ENCODE measurements around the gene MPPED2.

Gene MPPED2

GRCh38 chr11:30446520-30446919 is 139.6 kb downstream of the MPPED2 start:
- no peak for DNase-seq

- DNase-seq: no peak
Measured at GRCh38 chr11:30445056-30445455, 141.1 kb downstream of the MPPED2 start.

GRCh38 chr11:30440510-30440909 is 145.6 kb downstream of the MPPED2 start:
- no peak for DNase-seq

GRCh38 chr11:30436801-30437200 is 149.4 kb downstream of the MPPED2 start:
- no peak for DNase-seq

GRCh38 chr11:30435488-30435887 is 150.7 kb downstream of the MPPED2 start:
- no peak for DNase-seq

- DNase-seq: no peak
Measured at GRCh38 chr11:30434901-30435300, 151.3 kb downstream of the MPPED2 start.

GRCh38 chr11:30433831-30434230 is 152.3 kb downstream of the MPPED2 start:
- DNase-seq: no peak

GRCh38 chr11:30432716-30433115 is 153.4 kb downstream of the MPPED2 start:
- DNase-seq: no peak

- DNase-seq: no peak
Measured at GRCh38 chr11:30432178-30432577, 154.0 kb downstream of the MPPED2 start.

GRCh38 chr11:30431127-30431814 is 154.9 kb downstream of the MPPED2 start:
- DNase-seq: no peak

GRCh38 chr11:30429550-30429949 is 156.6 kb downstream of the MPPED2 start:
- DNase-seq: no peak

- DNase-seq: no peak
Measured at GRCh38 chr11:30426781-30427180, 159.4 kb downstream of the MPPED2 start.

GRCh38 chr11:30424844-30425243 is 161.3 kb downstream of the MPPED2 start:
- DNase-seq: no peak

GRCh38 chr11:30424321-30424720 is 161.8 kb downstream of the MPPED2 start:
- no peak for DNase-seq

- DNase-seq: no peak
Measured at GRCh38 chr11:30423886-30424285, 162.3 kb downstream of the MPPED2 start.

- DNase-seq: no peak
Measured at GRCh38 chr11:30423279-30423648, 162.9 kb downstream of the MPPED2 start.

GRCh38 chr11:30422447-30423278 is 163.5 kb downstream of the MPPED2 start:
- DNase-seq: no peak

GRCh38 chr11:30420233-30420787 is 165.8 kb downstream of the MPPED2 start:
- no peak for DNase-seq

GRCh38 chr11:30414806-30415205 is 171.3 kb downstream of the MPPED2 start:
- no peak for DNase-seq

- no peak for DNase-seq
Measured at GRCh38 chr11:30414244-30414643, 171.9 kb downstream of the MPPED2 start.

GRCh38 chr11:30412509-30412908 is 173.6 kb downstream of the MPPED2 start:
- DNase-seq: no peak

- no peak for DNase-seq
Measured at GRCh38 chr11:30411383-30411782, 174.8 kb downstream of the MPPED2 start.

GRCh38 chr11:30406978-30407762 is 179.0 kb downstream of the MPPED2 start:
- DNase-seq: no peak

Data from hematopoietic multipotent progenitor cell treated with erythropoietin and hydrocortisone succinate and interleukin-3 and kit ligand, for 8 days (in vitro differentiated cells).